Stimulated activated naive CD8-positive, alpha-beta T cell treated with anti-CD3 and anti-CD28 coated beads, Interleukin-15, Interleukin-2, amounts not matched to agents 100 ng/mL and 50 ng/mL, for 24 hours (primary cell): ENCODE measurements around the gene POLD2.

Experiments
- H3K27ac Mint-ChIP-seq: one replicate; pipeline ENCODE4 v1.8.0; 2021; ENCODE audit warnings: mild to moderate bottlenecking, mixed read lengths
- H3K27me3 Mint-ChIP-seq: one replicate; pipeline ENCODE4 v1.8.0; 2021; ENCODE audit warnings: mixed read lengths
- H3K36me3 Mint-ChIP-seq: one replicate; pipeline ENCODE4 v1.8.0; 2021; ENCODE audit warnings: low read depth, mixed read lengths
- H3K4me1 Mint-ChIP-seq: one replicate; pipeline ENCODE4 v1.8.0; 2021; ENCODE audit warnings: low read depth, mixed read lengths
- H3K4me3 Mint-ChIP-seq: one replicate; pipeline ENCODE4 v1.8.0; 2021; ENCODE audit warnings: mild to moderate bottlenecking, mixed read lengths
- H3K9me3 Mint-ChIP-seq: one replicate; pipeline ENCODE4 v1.8.0; 2021; ENCODE audit warnings: mixed read lengths

Gene POLD2

GRCh38 chr7:44066494-44067063 is 56.8 kb downstream of the POLD2 start:
- Mint-ChIP-seq H3K27ac (no peak overlapping the region), H3K4me3 (no peak overlapping the region), H3K9me3 (no peaks in the 10 kb centered on the region), H3K27me3 (no peaks in the 10 kb centered on the region), H3K36me3 (peaks cover 16% of the 10 kb centered on the region), H3K4me1 (peaks cover 33% of the 10 kb centered on the region)

DNA sequence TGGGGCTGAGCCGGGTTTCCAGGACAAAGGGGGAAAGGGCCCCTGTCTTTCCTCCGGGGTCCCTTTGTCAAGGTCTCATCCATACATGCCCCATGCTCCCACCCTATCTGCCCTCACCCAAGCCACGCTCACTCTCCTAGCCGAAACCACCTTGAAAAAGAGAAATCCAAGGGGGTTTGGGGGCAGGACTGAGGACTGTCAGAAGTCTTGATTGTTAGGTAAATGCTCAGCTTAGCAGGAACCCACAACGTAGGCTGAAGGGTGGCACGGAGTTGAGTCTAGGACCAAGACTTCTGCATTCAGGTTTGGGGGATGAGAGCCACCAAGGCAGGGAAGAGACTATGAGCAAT is 57.3 kb downstream of the POLD2 start:
- Mint-ChIP-seq H3K27ac (no peak overlapping the region), H3K9me3 (no peaks in the 10 kb centered on the region), H3K36me3 (peaks cover 18% of the 10 kb centered on the region), H3K4me1 (peaks cover 31% of the 10 kb centered on the region), H3K27me3 (no peaks in the 10 kb centered on the region), H3K4me3 (no peak overlapping the region)

- H3K27ac Mint-ChIP-seq, result peak within 1 kb of the TSS; percentile 31
- peaks cover 14% of the 10 kb centered on the region for H3K36me3 Mint-ChIP-seq
- H3K4me3 Mint-ChIP-seq, result no peak within 1 kb of the TSS
- H3K27me3 Mint-ChIP-seq, result no peaks in the 10 kb centered on the region
- H3K4me1 Mint-ChIP-seq, result peaks cover 27% of the 10 kb centered on the region
- no peaks in the 10 kb centered on the region for H3K9me3 Mint-ChIP-seq
Measured at GRCh38 chr7:44065431-44066110, 57.8 kb downstream of the POLD2 start, which contains the start of gene PGAM2. Gene PGAM2, minus strand, starts transcription at chr7:44065567. Its CDS starts 38 bp downstream, at chr7:44065529.

DNA sequence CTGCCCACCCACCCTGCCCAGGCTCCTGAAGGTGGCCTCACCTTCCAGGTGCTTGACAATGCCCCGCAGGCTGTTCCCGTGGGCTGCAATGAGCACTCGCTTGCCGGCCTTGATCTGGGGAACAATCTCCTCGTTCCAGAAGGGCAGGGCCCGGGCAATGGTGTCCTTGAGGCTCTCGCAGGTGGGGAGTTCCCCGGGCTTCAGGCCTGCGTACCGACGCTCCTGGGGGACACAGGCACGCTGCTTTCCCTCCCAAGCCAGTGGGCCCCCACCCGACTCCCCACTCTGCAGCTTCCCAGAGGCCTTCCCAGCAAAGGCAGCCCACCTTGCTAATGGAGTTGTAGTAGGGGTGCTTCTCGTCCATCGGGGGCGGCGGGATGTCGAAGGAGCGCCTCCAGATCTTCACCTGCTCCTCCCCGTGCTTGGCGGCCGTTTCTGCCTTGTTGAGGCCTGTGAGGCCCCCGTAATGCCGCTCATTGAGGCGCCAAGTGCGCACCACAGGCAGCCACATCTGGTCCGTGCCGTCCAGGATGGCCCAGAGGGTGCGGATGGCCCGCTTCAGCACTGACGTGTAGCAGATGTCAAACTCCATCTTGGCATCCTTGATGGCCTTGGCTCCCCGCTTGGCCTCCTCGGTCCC is 58.4 kb downstream of the POLD2 start:
- H3K4me1 Mint-ChIP-seq, result peaks cover 29% of the 10 kb centered on the region
- H3K4me3 Mint-ChIP-seq, result no peak overlapping the region
- no peaks in the 10 kb centered on the region for H3K27me3 Mint-ChIP-seq
- no peaks in the 10 kb centered on the region for H3K9me3 Mint-ChIP-seq
- H3K36me3 Mint-ChIP-seq, result peaks cover 17% of the 10 kb centered on the region
- peak overlapping the region; percentile 31 for H3K27ac Mint-ChIP-seq
